ENCODE results near the gene POLD4. TPM values are rescaled to one million over a fixed set of nuclear protein-coding genes. Genes with fewer than 3 reads are reported as not detected.

Gene POLD4
- polyA plus RNA-seq, 6 donors from 2014 or later, result 340 to 535 (median 458) TPM

GRCh38 chr11:67381244-67381972 is 28.1 kb upstream of the POLD4 start:
- ATAC-seq (ENCODE audit: low read depth in 2 of 2), result peak; percentile 81 to 88
- Mint-ChIP-seq H3K9me3 (no peaks in the 10 kb centered on the region), H3K36me3 (no peaks in the 10 kb centered on the region), H3K27ac (peak overlapping the region; percentile 58 to 96 (median 92)), H3K4me1 (peaks cover 30 to 42% (median 40%) of the 10 kb centered on the region in 3 donors), H3K27me3 (no peaks in the 10 kb centered on the region), H3K4me3 (peak overlapping the region; percentile 5 to 66 (median 60))
- DNase-seq, result peak; percentile 55

GRCh38 chr11:67379061-67380058 is 26.0 kb upstream of the POLD4 start:
- H3K9me3 Mint-ChIP-seq, result no peaks in the 10 kb centered on the region
- peak overlapping the region in 4 of 6 donors; percentile 53 to 62 (median 58) for H3K27ac Mint-ChIP-seq
- ATAC-seq (ENCODE audit: low read depth in 2 of 2), result no peak
- no peaks in the 10 kb centered on the region for H3K36me3 Mint-ChIP-seq
- no peaks in the 10 kb centered on the region for H3K27me3 Mint-ChIP-seq
- no peak for DNase-seq
- H3K4me1 Mint-ChIP-seq, result peaks cover 36 to 58% (median 54%) of the 10 kb centered on the region in 3 donors
- no peak overlapping the region for H3K4me3 Mint-ChIP-seq

- Mint-ChIP-seq H3K27ac (peak overlapping the region in 4 of 6 donors; percentile 38 to 56 (median 54)), H3K4me1 (peaks cover 42 to 64% (median 59%) of the 10 kb centered on the region in 3 donors), H3K36me3 (no peaks in the 10 kb centered on the region), H3K4me3 (peak overlapping the region in 3 of 8 donors; percentile 6 to 77 (median 20)), H3K9me3 (no peaks in the 10 kb centered on the region), H3K27me3 (no peaks in the 10 kb centered on the region)
- DNase-seq, result no peak
- no peak for ATAC-seq (ENCODE audit: low read depth in 2 of 2)
Measured at GRCh38 chr11:67378544-67378943, 25.2 kb upstream of the POLD4 start.

GRCh38 chr11:67376873-67377808 is 23.8 kb upstream of the POLD4 start:
- Mint-ChIP-seq H3K27ac (peak overlapping the region in 4 of 6 donors; percentile 25 to 70 (median 63)), H3K4me1 (peaks cover 37 to 58% (median 54%) of the 10 kb centered on the region in 3 donors), H3K4me3 (peak overlapping the region in 1 of 8 donors; percentile 70), H3K9me3 (no peaks in the 10 kb centered on the region), H3K36me3 (no peaks in the 10 kb centered on the region), H3K27me3 (no peaks in the 10 kb centered on the region)
- ATAC-seq (ENCODE audit: low read depth in 2 of 2) (no peak), DNase-seq (no peak)

- Mint-ChIP-seq H3K4me3 (peak overlapping the region in 1 of 8 donors; percentile 70), H3K36me3 (no peaks in the 10 kb centered on the region), H3K9me3 (no peaks in the 10 kb centered on the region), H3K4me1 (peaks cover 42 to 61% (median 53%) of the 10 kb centered on the region in 3 donors), H3K27ac (peak overlapping the region in 3 of 6 donors; percentile 10 to 54 (median 53)), H3K27me3 (no peaks in the 10 kb centered on the region)
- DNase-seq (no peak), ATAC-seq (ENCODE audit: low read depth in 2 of 2) (no peak)
Measured at GRCh38 chr11:67376063-67376820, 22.9 kb upstream of the POLD4 start.

- Mint-ChIP-seq H3K9me3 (no peaks in the 10 kb centered on the region), H3K27ac (peak overlapping the region in 1 of 6 donors; percentile 53), H3K4me3 (peak overlapping the region in 3 of 8 donors; percentile 29 to 71 (median 57)), H3K4me1 (peaks cover 42 to 61% (median 53%) of the 10 kb centered on the region in 3 donors), H3K36me3 (no peaks in the 10 kb centered on the region), H3K27me3 (no peaks in the 10 kb centered on the region)
- ATAC-seq (ENCODE audit: low read depth in 2 of 2), result no peak
- no peak for DNase-seq
Measured at GRCh38 chr11:67375320-67376055, 22.1 kb upstream of the POLD4 start.

GRCh38 chr11:67374571-67375281 is 21.4 kb upstream of the POLD4 start:
- peak overlapping the region; percentile 86 to 100 (median 92) for H3K4me3 Mint-ChIP-seq
- H3K27me3 Mint-ChIP-seq, result no peaks in the 10 kb centered on the region
- DNase-seq, result no peak
- H3K4me1 Mint-ChIP-seq, result peaks cover 47 to 64% (median 56%) of the 10 kb centered on the region in 3 donors
- no peak for ATAC-seq (ENCODE audit: low read depth in 2 of 2)
- no peaks in the 10 kb centered on the region for H3K36me3 Mint-ChIP-seq
- H3K27ac Mint-ChIP-seq, result peak overlapping the region in 2 of 6 donors; percentile 92 to 95
- no peaks in the 10 kb centered on the region for H3K9me3 Mint-ChIP-seq

GRCh38 chr11:67373648-67374570 is 20.6 kb upstream of the POLD4 start:
- Mint-ChIP-seq H3K27ac (peak overlapping the region; percentile 94 to 99 (median 96)), H3K36me3 (no peaks in the 10 kb centered on the region), H3K9me3 (no peaks in the 10 kb centered on the region), H3K4me3 (peak overlapping the region; percentile 86 to 100 (median 95)), H3K27me3 (no peaks in the 10 kb centered on the region), H3K4me1 (peaks cover 53 to 68% (median 64%) of the 10 kb centered on the region in 3 donors)
- DNase-seq (peak; percentile 81), ATAC-seq (ENCODE audit: low read depth in 2 of 2) (peak; percentile 75 to 76)

- Mint-ChIP-seq H3K36me3 (no peaks in the 10 kb centered on the region), H3K4me3 (peak within 1 kb of the TSS; percentile 86 to 100 (median 95)), H3K9me3 (no peaks in the 10 kb centered on the region), H3K27me3 (no peaks in the 10 kb centered on the region), H3K4me1 (peaks cover 56 to 69% (median 65%) of the 10 kb centered on the region in 3 donors), H3K27ac (peak within 1 kb of the TSS; percentile 94 to 99 (median 96))
- DNase-seq (peak; percentile 29), ATAC-seq (ENCODE audit: low read depth in 2 of 2) (peak; percentile 22 to 24)
Measured at GRCh38 chr11:67372993-67373647, 19.8 kb upstream of the POLD4 start, which contains the start of gene CLCF1. CLCF1 (minus strand) TSS chr11:67373598; CDS start chr11:67373539, 59 bp downstream.
